ENCODE data around the gene C3orf20.

DNA sequence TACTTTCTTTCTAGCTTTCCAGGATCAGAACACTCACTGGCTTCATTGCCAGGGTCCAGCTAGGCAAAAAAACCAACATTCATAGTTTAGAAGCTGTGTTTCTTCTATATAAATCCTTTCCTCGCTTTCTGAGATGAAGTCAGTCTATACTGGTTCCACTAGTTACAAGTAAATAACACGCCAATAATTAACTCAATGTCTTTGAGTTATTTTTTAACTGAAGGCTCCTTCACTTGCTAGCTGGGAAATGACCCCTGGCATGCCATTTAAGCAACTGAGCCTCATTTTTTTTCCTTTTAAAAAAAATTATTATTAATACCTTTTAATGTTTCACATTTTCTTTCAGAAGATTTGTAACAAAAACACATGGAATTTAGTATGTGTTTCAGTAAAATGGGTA lies 25.5 kb upstream of the C3orf20 start:
- TF ChIP-seq POLR2AphosphoS5 (IDR thresholded peaks at IDR 0.05), result no peak
- TF ChIP-seq, protein P1, sequence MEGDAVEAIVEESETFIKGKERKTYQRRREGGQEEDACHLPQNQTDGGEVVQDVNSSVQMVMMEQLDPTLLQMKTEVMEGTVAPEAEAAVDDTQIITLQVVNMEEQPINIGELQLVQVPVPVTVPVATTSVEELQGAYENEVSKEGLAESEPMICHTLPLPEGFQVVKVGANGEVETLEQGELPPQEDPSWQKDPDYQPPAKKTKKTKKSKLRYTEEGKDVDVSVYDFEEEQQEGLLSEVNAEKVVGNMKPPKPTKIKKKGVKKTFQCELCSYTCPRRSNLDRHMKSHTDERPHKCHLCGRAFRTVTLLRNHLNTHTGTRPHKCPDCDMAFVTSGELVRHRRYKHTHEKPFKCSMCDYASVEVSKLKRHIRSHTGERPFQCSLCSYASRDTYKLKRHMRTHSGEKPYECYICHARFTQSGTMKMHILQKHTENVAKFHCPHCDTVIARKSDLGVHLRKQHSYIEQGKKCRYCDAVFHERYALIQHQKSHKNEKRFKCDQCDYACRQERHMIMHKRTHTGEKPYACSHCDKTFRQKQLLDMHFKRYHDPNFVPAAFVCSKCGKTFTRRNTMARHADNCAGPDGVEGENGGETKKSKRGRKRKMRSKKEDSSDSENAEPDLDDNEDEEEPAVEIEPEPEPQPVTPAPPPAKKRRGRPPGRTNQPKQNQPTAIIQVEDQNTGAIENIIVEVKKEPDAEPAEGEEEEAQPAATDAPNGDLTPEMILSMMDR (IDR thresholded peaks at IDR 0.05), result no peak
